ENCODE data around the gene LRFN2. TPM values are rescaled to one million over a fixed set of nuclear protein-coding genes. Genes with fewer than 3 reads are reported as not detected.

LRFN2 gene
- total and polyA plus RNA-seq, 2 of the 8 experiments (the other 6 are each of a cell fraction or from before 2014, with no cell fraction given) = 2.3 TPM

- TF ChIP-seq, protein P1, sequence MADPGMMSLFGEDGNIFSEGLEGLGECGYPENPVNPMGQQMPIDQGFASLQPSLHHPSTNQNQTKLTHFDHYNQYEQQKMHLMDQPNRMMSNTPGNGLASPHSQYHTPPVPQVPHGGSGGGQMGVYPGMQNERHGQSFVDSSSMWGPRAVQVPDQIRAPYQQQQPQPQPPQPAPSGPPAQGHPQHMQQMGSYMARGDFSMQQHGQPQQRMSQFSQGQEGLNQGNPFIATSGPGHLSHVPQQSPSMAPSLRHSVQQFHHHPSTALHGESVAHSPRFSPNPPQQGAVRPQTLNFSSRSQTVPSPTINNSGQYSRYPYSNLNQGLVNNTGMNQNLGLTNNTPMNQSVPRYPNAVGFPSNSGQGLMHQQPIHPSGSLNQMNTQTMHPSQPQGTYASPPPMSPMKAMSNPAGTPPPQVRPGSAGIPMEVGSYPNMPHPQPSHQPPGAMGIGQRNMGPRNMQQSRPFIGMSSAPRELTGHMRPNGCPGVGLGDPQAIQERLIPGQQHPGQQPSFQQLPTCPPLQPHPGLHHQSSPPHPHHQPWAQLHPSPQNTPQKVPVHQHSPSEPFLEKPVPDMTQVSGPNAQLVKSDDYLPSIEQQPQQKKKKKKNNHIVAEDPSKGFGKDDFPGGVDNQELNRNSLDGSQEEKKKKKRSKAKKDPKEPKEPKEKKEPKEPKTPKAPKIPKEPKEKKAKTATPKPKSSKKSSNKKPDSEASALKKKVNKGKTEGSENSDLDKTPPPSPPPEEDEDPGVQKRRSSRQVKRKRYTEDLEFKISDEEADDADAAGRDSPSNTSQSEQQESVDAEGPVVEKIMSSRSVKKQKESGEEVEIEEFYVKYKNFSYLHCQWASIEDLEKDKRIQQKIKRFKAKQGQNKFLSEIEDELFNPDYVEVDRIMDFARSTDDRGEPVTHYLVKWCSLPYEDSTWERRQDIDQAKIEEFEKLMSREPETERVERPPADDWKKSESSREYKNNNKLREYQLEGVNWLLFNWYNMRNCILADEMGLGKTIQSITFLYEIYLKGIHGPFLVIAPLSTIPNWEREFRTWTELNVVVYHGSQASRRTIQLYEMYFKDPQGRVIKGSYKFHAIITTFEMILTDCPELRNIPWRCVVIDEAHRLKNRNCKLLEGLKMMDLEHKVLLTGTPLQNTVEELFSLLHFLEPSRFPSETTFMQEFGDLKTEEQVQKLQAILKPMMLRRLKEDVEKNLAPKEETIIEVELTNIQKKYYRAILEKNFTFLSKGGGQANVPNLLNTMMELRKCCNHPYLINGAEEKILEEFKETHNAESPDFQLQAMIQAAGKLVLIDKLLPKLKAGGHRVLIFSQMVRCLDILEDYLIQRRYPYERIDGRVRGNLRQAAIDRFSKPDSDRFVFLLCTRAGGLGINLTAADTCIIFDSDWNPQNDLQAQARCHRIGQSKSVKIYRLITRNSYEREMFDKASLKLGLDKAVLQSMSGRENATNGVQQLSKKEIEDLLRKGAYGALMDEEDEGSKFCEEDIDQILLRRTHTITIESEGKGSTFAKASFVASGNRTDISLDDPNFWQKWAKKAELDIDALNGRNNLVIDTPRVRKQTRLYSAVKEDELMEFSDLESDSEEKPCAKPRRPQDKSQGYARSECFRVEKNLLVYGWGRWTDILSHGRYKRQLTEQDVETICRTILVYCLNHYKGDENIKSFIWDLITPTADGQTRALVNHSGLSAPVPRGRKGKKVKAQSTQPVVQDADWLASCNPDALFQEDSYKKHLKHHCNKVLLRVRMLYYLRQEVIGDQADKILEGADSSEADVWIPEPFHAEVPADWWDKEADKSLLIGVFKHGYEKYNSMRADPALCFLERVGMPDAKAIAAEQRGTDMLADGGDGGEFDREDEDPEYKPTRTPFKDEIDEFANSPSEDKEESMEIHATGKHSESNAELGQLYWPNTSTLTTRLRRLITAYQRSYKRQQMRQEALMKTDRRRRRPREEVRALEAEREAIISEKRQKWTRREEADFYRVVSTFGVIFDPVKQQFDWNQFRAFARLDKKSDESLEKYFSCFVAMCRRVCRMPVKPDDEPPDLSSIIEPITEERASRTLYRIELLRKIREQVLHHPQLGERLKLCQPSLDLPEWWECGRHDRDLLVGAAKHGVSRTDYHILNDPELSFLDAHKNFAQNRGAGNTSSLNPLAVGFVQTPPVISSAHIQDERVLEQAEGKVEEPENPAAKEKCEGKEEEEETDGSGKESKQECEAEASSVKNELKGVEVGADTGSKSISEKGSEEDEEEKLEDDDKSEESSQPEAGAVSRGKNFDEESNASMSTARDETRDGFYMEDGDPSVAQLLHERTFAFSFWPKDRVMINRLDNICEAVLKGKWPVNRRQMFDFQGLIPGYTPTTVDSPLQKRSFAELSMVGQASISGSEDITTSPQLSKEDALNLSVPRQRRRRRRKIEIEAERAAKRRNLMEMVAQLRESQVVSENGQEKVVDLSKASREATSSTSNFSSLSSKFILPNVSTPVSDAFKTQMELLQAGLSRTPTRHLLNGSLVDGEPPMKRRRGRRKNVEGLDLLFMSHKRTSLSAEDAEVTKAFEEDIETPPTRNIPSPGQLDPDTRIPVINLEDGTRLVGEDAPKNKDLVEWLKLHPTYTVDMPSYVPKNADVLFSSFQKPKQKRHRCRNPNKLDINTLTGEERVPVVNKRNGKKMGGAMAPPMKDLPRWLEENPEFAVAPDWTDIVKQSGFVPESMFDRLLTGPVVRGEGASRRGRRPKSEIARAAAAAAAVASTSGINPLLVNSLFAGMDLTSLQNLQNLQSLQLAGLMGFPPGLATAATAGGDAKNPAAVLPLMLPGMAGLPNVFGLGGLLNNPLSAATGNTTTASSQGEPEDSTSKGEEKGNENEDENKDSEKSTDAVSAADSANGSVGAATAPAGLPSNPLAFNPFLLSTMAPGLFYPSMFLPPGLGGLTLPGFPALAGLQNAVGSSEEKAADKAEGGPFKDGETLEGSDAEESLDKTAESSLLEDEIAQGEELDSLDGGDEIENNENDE (IDR thresholded peaks at IDR 0.05; ENCODE audit: insufficient replicate concordance, low read length) = no peak
- no peak for TF ChIP-seq PHF8 (conservative IDR thresholded peaks at IDR 0.05; ENCODE audit: low read depth, low read length)
- no peak for TF ChIP-seq KDM4A (IDR thresholded peaks at IDR 0.05; ENCODE audit: low read depth, low read length, severe bottlenecking)
- TF ChIP-seq, protein P2, sequence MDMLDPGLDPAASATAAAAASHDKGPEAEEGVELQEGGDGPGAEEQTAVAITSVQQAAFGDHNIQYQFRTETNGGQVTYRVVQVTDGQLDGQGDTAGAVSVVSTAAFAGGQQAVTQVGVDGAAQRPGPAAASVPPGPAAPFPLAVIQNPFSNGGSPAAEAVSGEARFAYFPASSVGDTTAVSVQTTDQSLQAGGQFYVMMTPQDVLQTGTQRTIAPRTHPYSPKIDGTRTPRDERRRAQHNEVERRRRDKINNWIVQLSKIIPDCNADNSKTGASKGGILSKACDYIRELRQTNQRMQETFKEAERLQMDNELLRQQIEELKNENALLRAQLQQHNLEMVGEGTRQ (IDR thresholded peaks at IDR 0.05; ENCODE audit: low read length) = no peak
- no peak for TF ChIP-seq MAFK (IDR thresholded peaks at IDR 0.05; ENCODE audit: low read depth, low read length)
- TF ChIP-seq CTBP2 (IDR thresholded peaks at IDR 0.05; ENCODE audit: borderline replicate concordance, insufficient read depth, insufficient read length, low read length) = no peak
These were observed 177.3 kb downstream of the LRFN2 start (continued) for GRCh38 chr6:40409716-40410397.

Measured in H1 (cell line).